GM23248 (cell line): Measurements from ENCODE around the gene DGKQ.

ENCODE experiments used
- EZH2 ChIP-seq: fragments of 200-600 bp; sonication (generic); IDR thresholded peaks from 2 replicates; pipeline ENCODE4 v1.6.1; 2018; ENCODE audit warnings: antibody characterized with exemption, mild to moderate bottlenecking; ENCODE audit not compliant: insufficient read depth, poor library complexity, severe bottlenecking
- EZH2phosphoT487 ChIP-seq: fragments of 200-600 bp; sonication (generic); IDR thresholded peaks from 2 replicates; pipeline ENCODE4 v1.6.1; 2018; ENCODE audit warnings: antibody characterized with exemption, moderate library complexity, mild to moderate bottlenecking, low read depth; ENCODE audit not compliant: insufficient read depth

DNA sequence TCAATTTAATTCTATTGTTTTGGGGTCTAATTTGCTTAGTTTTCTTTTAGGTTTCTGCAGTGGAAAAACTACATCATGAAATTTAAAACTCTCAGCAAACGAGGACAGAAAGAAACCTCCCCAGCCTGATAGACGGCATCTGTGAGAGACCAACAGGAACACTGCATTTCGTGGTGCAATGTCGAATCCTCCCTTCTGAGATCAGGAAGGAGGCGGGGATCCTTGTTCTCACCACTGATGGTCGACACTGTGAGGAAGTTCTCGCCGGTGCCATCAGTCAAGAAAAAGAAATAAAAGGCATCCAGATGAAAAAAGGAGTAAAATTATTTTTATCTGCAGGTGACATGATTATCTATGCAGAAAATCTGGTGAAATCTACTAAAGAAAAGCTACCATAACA, 57.8 kb downstream of the DGKQ start:
- TF ChIP-seq EZH2phosphoT487 (no peak), EZH2 (no peak)
